Hepatocyte (in vitro differentiated cells): ENCODE data around the gene TLCD4. TPM values are rescaled to one million over a fixed set of nuclear protein-coding genes. Genes with fewer than 3 reads are reported as not detected.
A peak's percentile ranks its signal among the peaks of the same experiment; 100 is the strongest.

ENCODE experiments used
- DNase-seq: peaks from one replicate; pipeline ENCODE4 v3.0.0-alpha.2; 2016; ENCODE audit warnings: low spot score
- H2AFZ ChIP-seq: fragments of 200-600 bp; sonication (generic); 2 replicates; pipeline ENCODE4 v1.6.0; 2016; ENCODE audit warnings: antibody characterized with exemption, mild to moderate bottlenecking
- H3K27ac ChIP-seq: fragments of 200-600 bp; sonication (generic); 2 replicates; pipeline ENCODE4 v1.5.1; 2016; ENCODE audit warnings: mild to moderate bottlenecking
- H3K27me3 ChIP-seq: fragments of 200-600 bp; sonication (generic); 2 replicates; pipeline ENCODE4 v1.6.1; 2016
- H3K36me3 ChIP-seq: fragments of 200-600 bp; sonication (generic); replicated peaks from 2 replicates; pipeline ENCODE4 v1.5.1; 2016; ENCODE audit warnings: low read depth; ENCODE audit not compliant: insufficient read depth
- H3K4me1 ChIP-seq: fragments of 200-600 bp; sonication (generic); 2 replicates; pipeline ENCODE4 v1.5.1; 2016; ENCODE audit warnings: mild to moderate bottlenecking, moderate library complexity; ENCODE audit not compliant: insufficient read depth
- H3K4me2 ChIP-seq: fragments of 200-600 bp; sonication (generic); 2 replicates; pipeline ENCODE4 v1.6.0; 2016
- H3K4me3 ChIP-seq: fragments of 200-600 bp; sonication (generic); 2 replicates; pipeline ENCODE4 v1.5.1; 2016; ENCODE audit warnings: mild to moderate bottlenecking
- H3K79me2 ChIP-seq: fragments of 200-600 bp; sonication (generic); 2 replicates; pipeline ENCODE4 v1.6.0; 2017; ENCODE audit warnings: mild to moderate bottlenecking
- H3K9me2 ChIP-seq: fragments of 200-600 bp; sonication (generic); replicated peaks from 2 replicates; pipeline ENCODE4 v1.6.0; 2017; ENCODE audit warnings: mild to moderate bottlenecking; ENCODE audit not compliant: insufficient read depth
- H3K9me3 ChIP-seq: fragments of 200-600 bp; sonication (generic); 2 replicates; pipeline ENCODE4 v1.5.1; 2016; ENCODE audit warnings: low read depth, mild to moderate bottlenecking
- H4K20me1 ChIP-seq: fragments of 200-600 bp; sonication (generic); 2 replicates; pipeline ENCODE4 v1.6.0; 2016; ENCODE audit warnings: mild to moderate bottlenecking; ENCODE audit not compliant: insufficient read depth, poor library complexity, severe bottlenecking
- CTCF ChIP-seq: fragments of 200-600 bp; sonication (generic); IDR thresholded peaks from 2 replicates; pipeline ENCODE4 v1.5.1; 2016; ENCODE audit warnings: antibody characterized with exemption, mild to moderate bottlenecking; ENCODE audit not compliant: poor library complexity
- EZH2 ChIP-seq: fragments of 200-600 bp; sonication (generic); IDR thresholded peaks from 2 replicates; pipeline ENCODE4 v1.6.1; 2016; ENCODE audit warnings: antibody characterized with exemption, mild to moderate bottlenecking, borderline replicate concordance
- EZH2phosphoT487 ChIP-seq: fragments of 200-600 bp; sonication (generic); IDR thresholded peaks from one replicate; pipeline ENCODE4 v1.6.1; 2018; ENCODE audit warnings: antibody characterized with exemption, mild to moderate bottlenecking, low read depth, moderate library complexity; ENCODE audit not compliant: unreplicated experiment, severe bottlenecking
- whole genome bisulfite sequencing: methylation state at CpG from one replicate; pipeline ENCODE4 v1.1.6; 2016; ENCODE audit warnings: low lambda C conversion rate; ENCODE audit errors: missing lambda C conversion rate; 5-methylcytosine and 5-hydroxymethylcytosine counted together
- polyA plus RNA-seq: library from polyadenylated mRNA; unstranded; fragments of >200 nt; fragmentation: Nextera tagmentation; extraction: Ambion mirVana; gene quantifications from 2 replicates; pipeline ENCODE4 v1.2.1, GENCODE V29; 2016
- total RNA-seq: library from RNA; depleted of rRNA; stranded (reverse); fragments of >200 nt; gene quantifications from 2 replicates; pipeline ENCODE4 v1.2.3, GENCODE V29; 2014

TLCD4 gene
- total and polyA plus RNA-seq, 2 experiments from 2014 or later, result 12.2 to 31.5 TPM

- Histone ChIP-seq H2AFZ (no peak overlapping the region), H3K9me3 (no peaks in the 10 kb centered on the region), H3K4me3 (no peak overlapping the region), H3K79me2 (no peaks in the 10 kb centered on the region), H3K27ac (peak overlapping the region; percentile 44), H3K4me1 (no peaks in the 10 kb centered on the region), H3K4me2 (no peak overlapping the region), H3K27me3 (no peaks in the 10 kb centered on the region), H4K20me1 (no peaks in the 10 kb centered on the region), H3K9me2 (no peaks in the 10 kb centered on the region), H3K36me3 (no peaks in the 10 kb centered on the region)
- DNase-seq, result no peak
- WGBS, result 68% methylated on average over 2 of the region's 2 CpGs
- TF ChIP-seq CTCF (no peak), EZH2phosphoT487 (no peak), EZH2 (no peak)
These were observed 21.3 kb upstream of the TLCD4 start for GRCh38 chr1:95095833-95096217.

GRCh38 chr1:95096218-95096841, 20.8 kb upstream of the TLCD4 start:
- Histone ChIP-seq H3K79me2 (no peaks in the 10 kb centered on the region), H3K9me3 (no peaks in the 10 kb centered on the region), H3K4me1 (no peaks in the 10 kb centered on the region), H3K36me3 (no peaks in the 10 kb centered on the region), H3K27ac (peak overlapping the region; percentile 44), H3K4me3 (no peak overlapping the region), H4K20me1 (no peaks in the 10 kb centered on the region), H3K9me2 (no peaks in the 10 kb centered on the region), H3K27me3 (no peaks in the 10 kb centered on the region), H2AFZ (no peak overlapping the region), H3K4me2 (no peak overlapping the region)
- TF ChIP-seq EZH2phosphoT487 (no peak), EZH2 (no peak), CTCF (no peak)
- no peak for DNase-seq
- 91% methylated on average over 6 of the region's 6 CpGs for WGBS

GRCh38 chr1:95097426-95097825, 19.7 kb upstream of the TLCD4 start:
- H3K4me1 ChIP-seq, result no peaks in the 10 kb centered on the region
- no peak overlapping the region for H3K4me2 ChIP-seq
- WGBS, result 86% methylated on average over 4 of the region's 4 CpGs
- H3K27me3 ChIP-seq, result no peaks in the 10 kb centered on the region
- no peak overlapping the region for H3K4me3 ChIP-seq
- H4K20me1 ChIP-seq, result no peaks in the 10 kb centered on the region
- H3K36me3 ChIP-seq, result no peaks in the 10 kb centered on the region
- no peaks in the 10 kb centered on the region for H3K9me3 ChIP-seq
- H3K9me2 ChIP-seq, result no peaks in the 10 kb centered on the region
- no peak for TF ChIP-seq EZH2phosphoT487
- H2AFZ ChIP-seq, result no peak overlapping the region
- H3K27ac ChIP-seq, result no peak overlapping the region
- DNase-seq, result no peak
- H3K79me2 ChIP-seq, result no peaks in the 10 kb centered on the region

- no peak for DNase-seq
- no peak overlapping the region for H3K4me2 ChIP-seq
- no peaks in the 10 kb centered on the region for H3K9me2 ChIP-seq
- H3K27me3 ChIP-seq, result no peaks in the 10 kb centered on the region
- H3K27ac ChIP-seq, result no peak overlapping the region
- no peak for TF ChIP-seq CTCF
- no peak for TF ChIP-seq EZH2
- TF ChIP-seq EZH2phosphoT487, result no peak
- no peaks in the 10 kb centered on the region for H4K20me1 ChIP-seq
- WGBS, result 84% methylated on average over 4 of the region's 4 CpGs
- H3K4me1 ChIP-seq, result no peaks in the 10 kb centered on the region
- H3K79me2 ChIP-seq, result no peaks in the 10 kb centered on the region
- H2AFZ ChIP-seq, result no peak overlapping the region
- no peak overlapping the region for H3K4me3 ChIP-seq
- no peaks in the 10 kb centered on the region for H3K9me3 ChIP-seq
- no peaks in the 10 kb centered on the region for H3K36me3 ChIP-seq
These were observed 19.0 kb upstream of the TLCD4 start for GRCh38 chr1:95098196-95098595.
